GM18526 (cell line): ENCODE data around the gene LY6G6D.

Source experiments
- POLR2A ChIP-seq: IDR thresholded peaks from 3 replicates; pipeline ENCODE4 v1.6.1; 2011; ENCODE audit not compliant: insufficient read length; ENCODE audit errors: extremely low read depth

LY6G6D gene

GRCh38 chr6:31689249-31690110 lies 25.7 kb upstream of the LY6G6D start:
- no peak for TF ChIP-seq POLR2A

- TF ChIP-seq POLR2A, result no peak
These were observed 24.7 kb upstream of the LY6G6D start for GRCh38 chr6:31690231-31691077.

GRCh38 chr6:31691078-31691463 lies 24.1 kb upstream of the LY6G6D start:
- TF ChIP-seq POLR2A, result no peak

- TF ChIP-seq POLR2A, result no peak
These were observed 23.5 kb upstream of the LY6G6D start for GRCh38 chr6:31691564-31692108.

GRCh38 chr6:31692353-31692752 lies 22.8 kb upstream of the LY6G6D start:
- TF ChIP-seq POLR2A, result no peak

- TF ChIP-seq POLR2A, result no peak
These were observed 22.3 kb upstream of the LY6G6D start for GRCh38 chr6:31692886-31693285.

- no peak for TF ChIP-seq POLR2A
These were observed 21.6 kb upstream of the LY6G6D start for GRCh38 chr6:31693535-31693934.

GRCh38 chr6:31697555-31697954 lies 17.6 kb upstream of the LY6G6D start:
- TF ChIP-seq POLR2A, result no peak

- no peak for TF ChIP-seq POLR2A
These were observed 14.3 kb upstream of the LY6G6D start for GRCh38 chr6:31700740-31701401.

GRCh38 chr6:31701666-31702404 lies 13.3 kb upstream of the LY6G6D start:
- TF ChIP-seq POLR2A, result no peak

GRCh38 chr6:31702405-31702818 lies 12.7 kb upstream of the LY6G6D start:
- no peak for TF ChIP-seq POLR2A

- peak; percentile 90 for TF ChIP-seq POLR2A
These were observed 12.1 kb upstream of the LY6G6D start, which contains the start of gene ABHD16A for GRCh38 chr6:31702819-31703716. Gene ABHD16A, minus strand, starts transcription at chr6:31703324. Its CDS starts 43 bp downstream, at chr6:31703281.

- TF ChIP-seq POLR2A, result no peak
These were observed 9.2 kb upstream of the LY6G6D start for GRCh38 chr6:31705931-31706330.
